BE2C (cell line): ENCODE data around the gene ITGA8.
"Not testable (repeated sequence)": the region's sequence is repeated elsewhere in the genome, so short reads cannot be mapped to it uniquely, and the experiment has no call there.

Source experiments
- DNase-seq: peaks from one replicate; pipeline ENCODE4 v3.0.0-alpha.2; 2020
- H3K27me3 ChIP-seq: fragments of 250-450 bp; sonication (Bioruptor Pico); 2 replicates; pipeline ENCODE4 v1.5.1; 2020; ENCODE audit warnings: mild to moderate bottlenecking
- H3K36me3 ChIP-seq: fragments of 250-450 bp; sonication (Bioruptor Pico); 2 replicates; pipeline ENCODE4 v1.5.1; 2020; ENCODE audit warnings: mild to moderate bottlenecking
- H3K4me1 ChIP-seq: fragments of 250-450 bp; sonication (Bioruptor Pico); 2 replicates; pipeline ENCODE4 v1.5.1; 2020
- H3K4me3 ChIP-seq: 2 replicates; pipeline ENCODE4 v1.5.1; 2011; ENCODE audit warnings: low read depth, low read length
- H3K9me3 ChIP-seq: fragments of 250-450 bp; sonication (Bioruptor Pico); 2 replicates; pipeline ENCODE4 v1.5.1; 2020
- CTCF ChIP-seq: IDR thresholded peaks from 2 replicates; pipeline ENCODE4 v1.5.1; 2012; ENCODE audit warnings: mild to moderate bottlenecking, low read depth, low read length

The ITGA8 gene

GRCh38 chr10:15567952-15568351 lies 151.8 kb downstream of the ITGA8 start:
- no peaks in the 10 kb centered on the region for H3K9me3 ChIP-seq
- no peak for DNase-seq
- no peaks in the 10 kb centered on the region for H3K4me1 ChIP-seq
- H3K27me3 ChIP-seq = no peaks in the 10 kb centered on the region
- H3K4me3 ChIP-seq = no peak overlapping the region
- TF ChIP-seq CTCF = no peak
- no peaks in the 10 kb centered on the region for H3K36me3 ChIP-seq

- no peaks in the 10 kb centered on the region for H3K27me3 ChIP-seq
- no peak for DNase-seq
- no peak overlapping the region for H3K4me3 ChIP-seq
- no peaks in the 10 kb centered on the region for H3K4me1 ChIP-seq
- H3K9me3 ChIP-seq = no peaks in the 10 kb centered on the region
- H3K36me3 ChIP-seq = no peaks in the 10 kb centered on the region
- no peak for TF ChIP-seq CTCF
Measured at GRCh38 chr10:15563246-15563645, 156.5 kb downstream of the ITGA8 start.

- Histone ChIP-seq H3K27me3 (no peaks in the 10 kb centered on the region), H3K4me1 (no peaks in the 10 kb centered on the region), H3K9me3 (no peaks in the 10 kb centered on the region), H3K36me3 (no peaks in the 10 kb centered on the region), H3K4me3 (no peak overlapping the region)
- no peak for TF ChIP-seq CTCF
- DNase-seq = no peak
Measured at GRCh38 chr10:15562578-15562977, 157.1 kb downstream of the ITGA8 start.

- Histone ChIP-seq H3K4me1 (no peaks in the 10 kb centered on the region), H3K4me3 (no peak overlapping the region), H3K27me3 (no peaks in the 10 kb centered on the region), H3K36me3 (no peaks in the 10 kb centered on the region), H3K9me3 (no peaks in the 10 kb centered on the region)
- DNase-seq = no peak
- no peak for TF ChIP-seq CTCF
Measured at GRCh38 chr10:15562116-15562515, 157.6 kb downstream of the ITGA8 start.

GRCh38 chr10:15558136-15558535 lies 161.6 kb downstream of the ITGA8 start:
- TF ChIP-seq CTCF = no peak
- Histone ChIP-seq H3K4me1 (no peaks in the 10 kb centered on the region), H3K36me3 (no peaks in the 10 kb centered on the region), H3K27me3 (no peaks in the 10 kb centered on the region), H3K4me3 (no peak overlapping the region), H3K9me3 (no peaks in the 10 kb centered on the region)
- no peak for DNase-seq

GRCh38 chr10:15557168-15557567 lies 162.6 kb downstream of the ITGA8 start:
- H3K27me3 ChIP-seq, H3K4me3 ChIP-seq, H3K36me3 ChIP-seq, H3K4me1 ChIP-seq, DNase-seq, H3K9me3 ChIP-seq: not testable (repeated sequence)

- TF ChIP-seq CTCF = no peak
- Histone ChIP-seq H3K36me3 (no peaks in the 10 kb centered on the region), H3K27me3 (no peaks in the 10 kb centered on the region), H3K9me3 (no peaks in the 10 kb centered on the region), H3K4me1 (no peaks in the 10 kb centered on the region), H3K4me3 (no peak overlapping the region)
- no peak for DNase-seq
Measured at GRCh38 chr10:15550950-15551349, 168.8 kb downstream of the ITGA8 start.
